ENCODE results near the gene PLP2. TPM values are rescaled to one million over a fixed set of nuclear protein-coding genes. Genes with fewer than 3 reads are reported as not detected.
"Not testable (repeated sequence)": the region's sequence is repeated elsewhere in the genome, so short reads cannot be mapped to it uniquely, and the experiment has no call there.

The PLP2 gene
- total RNA-seq, 5 donors from 2014 or later (not counting 1 experiment from before 2014, with no cell fraction given), result 85.2 to 241 (median 207) TPM

DNA sequence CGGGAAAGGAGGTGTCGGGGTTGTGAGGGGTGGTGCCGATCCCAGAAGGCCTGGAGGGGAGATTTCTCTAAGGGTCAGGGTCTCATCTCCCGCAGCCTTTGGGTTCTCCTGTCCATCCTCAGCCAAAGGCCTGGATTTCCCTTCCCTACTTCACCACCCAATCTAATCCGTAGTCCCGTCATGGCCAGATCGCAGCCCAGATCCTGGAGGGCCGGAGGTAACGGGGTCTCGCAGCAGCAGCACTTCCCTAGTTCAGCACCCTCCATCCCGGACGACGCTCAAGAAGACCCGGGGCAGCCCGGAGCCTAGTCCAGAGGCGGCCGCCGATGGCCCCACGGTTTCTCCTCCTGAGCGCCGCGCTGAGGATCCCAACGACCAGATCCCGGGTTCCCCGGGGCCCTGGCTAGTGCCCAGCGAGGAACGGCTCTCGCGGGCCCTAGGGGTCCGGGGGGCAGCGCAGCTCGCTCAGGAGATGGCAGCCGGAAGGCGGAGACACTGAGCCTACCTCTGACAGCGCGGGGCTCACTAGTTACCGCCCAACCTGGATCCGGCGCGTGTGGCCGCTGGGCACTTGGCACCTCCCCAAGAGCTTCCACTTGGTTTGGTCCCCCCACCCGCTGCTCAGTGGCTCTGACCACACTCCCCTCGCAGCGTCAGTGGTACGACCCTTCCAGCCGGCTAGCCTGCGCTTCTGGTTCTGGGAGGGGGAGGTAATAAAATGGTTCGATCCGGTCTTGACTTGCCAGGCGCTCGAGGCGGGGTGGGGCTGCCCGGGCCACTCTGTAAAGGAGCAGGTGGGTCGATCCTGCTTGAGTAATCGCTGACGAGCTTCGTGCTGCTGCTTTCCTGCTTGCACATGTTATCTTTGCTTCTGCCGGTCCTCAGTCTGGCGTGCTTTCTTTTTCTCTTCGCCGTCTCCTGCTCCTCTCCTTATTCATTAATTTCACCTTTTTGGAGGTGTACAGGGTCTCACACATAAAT, 5.5 kb upstream of the PLP2 start:
- H3K36me3 ChIP-seq (ENCODE audit: control insufficient read depth in 2 of 2, extremely low read depth in 1 of 2, insufficient read depth in 1 of 2, low read length in 1 of 2), result no peaks in the 10 kb centered on the region
- H3K27ac ChIP-seq (ENCODE audit: low read length), result peak overlapping the region; percentile 86
- DNase-seq (peak; percentile 33 to 79 (median 66)), ATAC-seq (replicated peaks in 1 of 4) (peak; percentile 61 to 71 (median 63))
- Mint-ChIP-seq H3K27me3 (no peaks in the 10 kb centered on the region), H3K9me3 (no peaks in the 10 kb centered on the region), H3K27ac (peak overlapping the region; percentile 93 to 97), H3K36me3 (no peaks in the 10 kb centered on the region), H3K4me3 (peak overlapping the region; percentile 72 to 86 (median 72)), H3K4me1 (peaks cover 29 to 35% (median 34%) of the 10 kb centered on the region in 3 donors)
- CTCF ChIA-PET, result interaction anchor here in 1 of 2 donors (0.9 to 2.3 kb wide), 3 partner anchors 11 to 27 kb away, joined by 3 to 18 read pairs (median 10); no protein-coding TSS in a partner anchor
- peak overlapping the region; percentile 42 to 46 for H3K4me3 ChIP-seq (ENCODE audit: control insufficient read depth in 1 of 2, extremely low read depth in 1 of 2, low read length in 1 of 2)
- 6% methylated on average over 25 of the region's 61 CpGs for WGBS (ENCODE audit: insufficient coverage)
- no peaks in the 10 kb centered on the region for H3K27me3 ChIP-seq (replicated peaks in 1 of 2; ENCODE audit: control insufficient read depth in 2 of 2, extremely low read depth in 1 of 2, insufficient read depth in 2 of 2, low read length in 1 of 2)
- H3K4me1 ChIP-seq (ENCODE audit: control insufficient read depth in 1 of 2, extremely low read depth in 1 of 2, insufficient read depth in 2 of 2, low read length in 2 of 2), result peaks cover 7 to 49% of the 10 kb centered on the region in 2 experiments
- no peaks in the 10 kb centered on the region for H3K9me3 ChIP-seq
- POLR2A ChIA-PET, result interaction anchor here in 1 of 2 donors (0.7 to 1.7 kb wide), 2 partner anchors 25 to 103 kb away, joined by 4 to 6 read pairs; partner anchors contain the start of gene PPP1R3F

DNA sequence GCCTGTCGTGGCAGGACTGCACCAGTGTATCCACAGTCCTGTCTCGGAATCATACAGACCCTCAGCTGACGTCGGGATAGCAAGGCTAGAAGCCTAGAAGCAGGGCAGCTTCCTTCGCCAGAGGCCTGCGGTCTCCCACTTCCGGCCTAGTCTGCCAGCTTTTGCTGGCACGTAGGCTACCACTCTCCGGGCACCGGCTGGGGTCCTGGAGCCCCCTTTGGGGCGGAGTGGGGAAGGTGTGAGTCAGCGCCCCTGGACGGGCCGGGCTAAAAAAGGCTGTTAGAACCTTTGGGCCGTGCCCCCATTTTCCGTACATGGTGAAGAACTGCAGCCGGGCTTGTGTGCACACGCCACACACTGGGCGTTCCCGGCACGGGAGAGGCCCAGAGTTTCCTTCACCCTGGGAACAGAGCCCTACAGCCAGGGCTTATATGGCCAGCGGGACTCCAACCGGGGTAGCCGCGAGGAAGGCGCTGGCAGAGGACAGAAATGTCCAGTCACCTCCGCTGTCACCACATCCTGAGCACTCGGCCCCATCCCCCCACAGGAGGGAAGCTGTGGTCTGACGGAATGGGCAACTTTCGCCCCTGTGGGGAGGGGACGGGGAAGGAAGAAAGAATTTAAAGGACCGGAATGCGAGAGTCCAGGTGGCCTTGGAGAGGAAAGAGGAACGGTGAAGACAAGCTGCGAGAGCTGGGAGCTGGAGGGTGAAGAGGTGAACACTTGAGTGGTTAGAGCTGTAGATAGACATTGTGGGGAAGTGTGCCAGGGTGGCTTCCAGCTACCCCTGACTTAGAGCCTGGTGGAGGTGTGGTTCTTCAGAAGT, 4.6 kb upstream of the PLP2 start:
- POLR2A ChIA-PET, result interaction anchor here in 1 of 2 donors (1.7 kb wide), 1 partner anchor 24 kb away, joined by 6 read pairs; no protein-coding TSS in a partner anchor
- CTCF ChIA-PET, result interaction anchor here in 1 of 2 donors (0.9 to 2.3 kb wide), 3 partner anchors 12 to 26 kb away, joined by 3 to 18 read pairs (median 10); no protein-coding TSS in a partner anchor
- peak overlapping the region; percentile 42 to 46 for H3K4me3 ChIP-seq (ENCODE audit: control insufficient read depth in 1 of 2, extremely low read depth in 1 of 2, low read length in 1 of 2)
- peak overlapping the region; percentile 93 to 97 for H3K27ac Mint-ChIP-seq
- H3K4me1 Mint-ChIP-seq, result peaks cover 29 to 37% (median 35%) of the 10 kb centered on the region in 3 donors
- no peaks in the 10 kb centered on the region for H3K36me3 ChIP-seq (ENCODE audit: control insufficient read depth in 2 of 2, extremely low read depth in 1 of 2, insufficient read depth in 1 of 2, low read length in 1 of 2)
- H3K9me3 Mint-ChIP-seq, result no peaks in the 10 kb centered on the region
- 0% methylated on average over 16 of the region's 35 CpGs for WGBS (ENCODE audit: insufficient coverage)
- DNase-seq, result peak in 30 of 35 experiments; percentile 17 to 75 (median 47)
- peak; percentile 28 to 42 (median 38) for ATAC-seq (replicated peaks in 1 of 4)
- no peaks in the 10 kb centered on the region for H3K27me3 Mint-ChIP-seq
- H3K36me3 Mint-ChIP-seq, result no peaks in the 10 kb centered on the region
- peaks cover 7 to 52% of the 10 kb centered on the region in 2 experiments for H3K4me1 ChIP-seq (ENCODE audit: control insufficient read depth in 1 of 2, extremely low read depth in 1 of 2, insufficient read depth in 2 of 2, low read length in 2 of 2)
- no peaks in the 10 kb centered on the region for H3K27me3 ChIP-seq (replicated peaks in 1 of 2; ENCODE audit: control insufficient read depth in 2 of 2, extremely low read depth in 1 of 2, insufficient read depth in 2 of 2, low read length in 1 of 2)
- H3K9me3 ChIP-seq, result no peaks in the 10 kb centered on the region
- H3K27ac ChIP-seq (ENCODE audit: low read length), result peak overlapping the region; percentile 86
- peak overlapping the region; percentile 72 to 86 (median 72) for H3K4me3 Mint-ChIP-seq

DNA sequence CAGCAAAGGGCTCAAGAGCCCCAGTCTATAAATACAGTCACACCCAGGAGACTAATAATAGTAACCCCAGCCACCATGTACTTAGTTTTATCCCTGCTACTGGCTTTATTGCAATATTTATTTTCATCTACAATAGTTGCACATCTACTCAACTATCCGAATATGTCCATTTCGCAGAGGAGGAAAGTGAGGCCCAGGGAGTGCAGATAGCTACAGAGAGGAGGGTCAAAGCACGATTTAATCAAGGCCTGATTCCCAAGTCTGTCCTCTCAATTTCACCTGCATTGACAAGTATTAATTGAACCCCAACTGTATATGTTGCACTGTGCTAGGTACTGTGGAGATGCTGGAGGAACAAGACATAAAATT, 4.0 kb upstream of the PLP2 start:
- peak overlapping the region; percentile 86 for H3K27ac ChIP-seq (ENCODE audit: low read length)
- ATAC-seq (replicated peaks in 1 of 4) (no peak), DNase-seq (no peak)
- Mint-ChIP-seq H3K36me3 (no peaks in the 10 kb centered on the region), H3K9me3 (no peaks in the 10 kb centered on the region), H3K27me3 (no peaks in the 10 kb centered on the region), H3K27ac (peak overlapping the region; percentile 93 to 97), H3K4me3 (peak overlapping the region; percentile 72 to 86 (median 72)), H3K4me1 (peaks cover 32 to 39% (median 37%) of the 10 kb centered on the region in 3 donors)
- H3K27me3 ChIP-seq (replicated peaks in 1 of 2; ENCODE audit: control insufficient read depth in 2 of 2, extremely low read depth in 1 of 2, insufficient read depth in 2 of 2, low read length in 1 of 2), result no peaks in the 10 kb centered on the region
- ChIA-PET CTCF (interaction anchor here in 1 of 2 donors (2.3 kb wide), 1 partner anchor 12 kb away, joined by 18 read pairs; no protein-coding TSS in a partner anchor), POLR2A (interaction anchor here in 1 of 2 donors (1.7 kb wide), 1 partner anchor 23 kb away, joined by 6 read pairs; no protein-coding TSS in a partner anchor)
- WGBS (ENCODE audit: insufficient coverage), result no CpG with 5 or more reads among the region's 3 CpGs
- H3K36me3 ChIP-seq (ENCODE audit: control insufficient read depth in 2 of 2, extremely low read depth in 1 of 2, insufficient read depth in 1 of 2, low read length in 1 of 2), result no peaks in the 10 kb centered on the region
- peaks cover 7 to 55% of the 10 kb centered on the region in 2 experiments for H3K4me1 ChIP-seq (ENCODE audit: control insufficient read depth in 1 of 2, extremely low read depth in 1 of 2, insufficient read depth in 2 of 2, low read length in 2 of 2)
- H3K4me3 ChIP-seq (ENCODE audit: control insufficient read depth in 1 of 2, extremely low read depth in 1 of 2, low read length in 1 of 2), result peak overlapping the region in 1 of 2 donors; percentile 46
- H3K9me3 ChIP-seq, result no peaks in the 10 kb centered on the region

DNA sequence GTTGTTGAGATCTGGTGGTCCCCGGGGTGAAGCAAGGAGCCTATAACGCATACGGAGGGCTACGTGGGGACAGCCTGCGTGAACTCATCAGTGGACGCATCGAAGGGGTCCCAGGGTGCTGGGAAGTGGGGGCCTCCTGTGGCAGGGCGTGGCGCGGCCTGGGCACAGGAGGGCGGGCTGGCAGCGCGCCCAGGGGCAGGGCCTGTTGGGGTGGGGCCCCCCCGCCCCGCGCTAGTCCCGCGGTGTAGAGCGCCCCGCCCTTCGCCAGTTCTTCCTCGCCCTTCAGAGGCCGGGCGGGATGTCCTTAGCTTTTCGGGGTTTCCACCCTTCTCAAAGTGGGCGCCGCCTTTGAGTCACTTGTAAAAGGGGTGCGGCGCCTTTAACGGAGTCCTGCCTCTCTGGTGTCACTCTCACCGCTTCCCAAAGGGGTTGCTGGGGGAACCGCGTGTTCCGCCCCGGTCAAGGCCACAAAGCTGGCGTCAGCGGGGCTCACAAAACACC, 632 bp downstream of the PLP2 start:
- ATAC-seq (replicated peaks in 1 of 4) (peak; percentile 73 to 80 (median 75)), DNase-seq (peak in 25 of 35 experiments; percentile 4 to 72 (median 32))
- Histone ChIP-seq H3K4me3 (ENCODE audit: control insufficient read depth in 1 of 2, extremely low read depth in 1 of 2, low read length in 1 of 2) (peak overlapping the region; percentile 55 to 75), H3K9me3 (no peaks in the 10 kb centered on the region), H3K27me3 (replicated peaks in 1 of 2; ENCODE audit: control insufficient read depth in 2 of 2, extremely low read depth in 1 of 2, insufficient read depth in 2 of 2, low read length in 1 of 2) (no peaks in the 10 kb centered on the region), H3K4me1 (ENCODE audit: control insufficient read depth in 1 of 2, extremely low read depth in 1 of 2, insufficient read depth in 2 of 2, low read length in 2 of 2) (peaks cover 4 to 32% of the 10 kb centered on the region in 2 experiments), H3K36me3 (ENCODE audit: control insufficient read depth in 2 of 2, extremely low read depth in 1 of 2, insufficient read depth in 1 of 2, low read length in 1 of 2) (peaks cover 5 to 21% of the 10 kb centered on the region in 2 donors), H3K27ac (ENCODE audit: low read length) (peak overlapping the region; percentile 66)
- H3K4me3 Mint-ChIP-seq, result peak overlapping the region; percentile 82 to 88 (median 83)
- H3K9me3 Mint-ChIP-seq, result no peaks in the 10 kb centered on the region
- 0% methylated on average over 10 of the region's 37 CpGs for WGBS (ENCODE audit: insufficient coverage)
- H3K27me3 Mint-ChIP-seq, result no peaks in the 10 kb centered on the region
- POLR2A ChIA-PET, result no interaction called here
- peaks cover 14% of the 10 kb centered on the region for H3K36me3 Mint-ChIP-seq
- CTCF ChIA-PET, result interaction anchor here in 1 of 2 donors (1.4 kb wide), 1 partner anchor 16 kb away, joined by 7 read pairs; no protein-coding TSS in a partner anchor
- peaks cover 22 to 39% (median 23%) of the 10 kb centered on the region in 3 donors for H3K4me1 Mint-ChIP-seq
- peak overlapping the region; percentile 78 to 80 for H3K27ac Mint-ChIP-seq

DNA sequence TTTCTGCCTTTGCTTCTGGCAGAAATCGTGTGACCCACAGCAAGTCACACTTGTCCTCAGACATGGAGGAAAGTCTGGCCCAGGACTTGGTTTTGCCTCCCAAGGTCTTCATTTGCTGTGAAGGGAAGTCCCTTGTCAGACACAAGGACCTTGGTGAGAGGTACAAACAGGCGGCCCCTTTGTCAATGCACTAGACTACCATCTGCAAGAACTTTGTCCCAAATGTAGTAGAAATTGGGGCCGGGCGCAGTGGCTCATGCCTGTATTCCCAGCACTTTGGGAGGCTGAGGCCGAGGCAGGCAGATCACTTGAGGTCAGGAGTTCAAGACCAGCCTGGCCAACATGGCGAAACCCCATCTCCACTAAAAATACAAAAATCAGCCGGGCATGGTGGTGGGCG, 1.8 kb downstream of the PLP2 start:
- H3K27ac Mint-ChIP-seq; H3K9me3 ChIP-seq; H3K27me3 Mint-ChIP-seq; POLR2A ChIA-PET; H3K4me3 ChIP-seq (ENCODE audit: control insufficient read depth in 1 of 2, extremely low read depth in 1 of 2, low read length in 1 of 2); DNase-seq; H3K27me3 ChIP-seq (replicated peaks in 1 of 2; ENCODE audit: control insufficient read depth in 2 of 2, extremely low read depth in 1 of 2, insufficient read depth in 2 of 2, low read length in 1 of 2); ATAC-seq (replicated peaks in 1 of 4); CTCF ChIA-PET; H3K9me3 Mint-ChIP-seq: not testable (repeated sequence)
- Histone ChIP-seq H3K36me3 (ENCODE audit: control insufficient read depth in 2 of 2, extremely low read depth in 1 of 2, insufficient read depth in 1 of 2, low read length in 1 of 2) (peaks cover 5 to 21% of the 10 kb centered on the region in 2 donors), H3K4me1 (ENCODE audit: control insufficient read depth in 1 of 2, extremely low read depth in 1 of 2, insufficient read depth in 2 of 2, low read length in 2 of 2) (peaks cover 0 to 20% of the 10 kb centered on the region in 2 experiments), H3K27ac (ENCODE audit: low read length) (peak overlapping the region; percentile 55)
- WGBS (ENCODE audit: insufficient coverage), result 90% methylated on average over 2 of the region's 8 CpGs
- Mint-ChIP-seq H3K4me3 (peak overlapping the region in 2 of 3 donors; percentile 83 to 88), H3K36me3 (peaks cover 14% of the 10 kb centered on the region), H3K4me1 (peaks cover 15 to 35% (median 15%) of the 10 kb centered on the region in 3 donors)
